ENCODE measurements around the gene EFNA1. TPM values are rescaled to one million over a fixed set of nuclear protein-coding genes. Genes with fewer than 3 reads are reported as not detected.

The EFNA1 gene
- total RNA-seq, 1 experiment from 2014 or later = 34.5 TPM

- DNase-seq (ENCODE audit: low read depth) = no peak
Observed at GRCh38 chr1:155174324-155175280, 46.9 kb downstream of the EFNA1 start.

- no peak for DNase-seq (ENCODE audit: low read depth)
Observed at GRCh38 chr1:155175281-155175926, 47.7 kb downstream of the EFNA1 start.

GRCh38 chr1:155175927-155176371 lies 48.3 kb downstream of the EFNA1 start:
- no peak for DNase-seq (ENCODE audit: low read depth)

- DNase-seq (ENCODE audit: low read depth) = peak; percentile 74
Observed at GRCh38 chr1:155176544-155177071, 48.9 kb downstream of the EFNA1 start.

- peak; percentile 2 for DNase-seq (ENCODE audit: low read depth)
Observed at GRCh38 chr1:155177192-155177917, 49.7 kb downstream of the EFNA1 start.

GRCh38 chr1:155177918-155178281 lies 50.2 kb downstream of the EFNA1 start:
- DNase-seq (ENCODE audit: low read depth) = no peak

GRCh38 chr1:155178441-155179111 lies 50.9 kb downstream of the EFNA1 start:
- DNase-seq (ENCODE audit: low read depth) = peak; percentile 2

GRCh38 chr1:155179112-155180031 lies 51.7 kb downstream of the EFNA1 start:
- no peak for DNase-seq (ENCODE audit: low read depth)

GRCh38 chr1:155181371-155182051 lies 53.8 kb downstream of the EFNA1 start:
- DNase-seq (ENCODE audit: low read depth) = no peak

GRCh38 chr1:155182052-155182550 lies 54.4 kb downstream of the EFNA1 start:
- DNase-seq (ENCODE audit: low read depth) = no peak

GRCh38 chr1:155183775-155184221 lies 56.1 kb downstream of the EFNA1 start:
- DNase-seq (ENCODE audit: low read depth) = no peak

GRCh38 chr1:155184351-155184811 lies 56.7 kb downstream of the EFNA1 start:
- peak; percentile 2 for DNase-seq (ENCODE audit: low read depth)

Other genes starting within 250 kb of the EFNA1 start
- 3.8 and 5.7 TPM in 2 replicates for gene PMVK, start 191.2 kb upstream of the EFNA1 start, total RNA-seq (2014; rRNA removed; shearing (Covaris generic))
- gene PBXIP1, start 171.8 kb upstream of the EFNA1 start, total RNA-seq (2014; rRNA removed; shearing (Covaris generic)) = 10.5 and 10.9 TPM in 2 replicates
- 21.8 and 24.3 TPM in 2 replicates for gene PYGO2, start 166.1 kb upstream of the EFNA1 start, total RNA-seq (2014; rRNA removed; shearing (Covaris generic))
- gene SHC1, start 157.1 kb upstream of the EFNA1 start, total RNA-seq (2014; rRNA removed; shearing (Covaris generic)) = 112 and 126 TPM in 2 replicates
- gene CKS1B, start 153.2 kb upstream of the EFNA1 start, total RNA-seq (2014; rRNA removed; shearing (Covaris generic)) = 362 and 379 TPM in 2 replicates
- gene FLAD1, start 144.5 kb upstream of the EFNA1 start, total RNA-seq (2014; rRNA removed; shearing (Covaris generic)) = 48.1 and 51.2 TPM in 2 replicates
- gene LENEP, start 134.3 kb upstream of the EFNA1 start, total RNA-seq (2014; rRNA removed; shearing (Covaris generic)) = not detected in 2 replicates
- 11.7 and 14.8 TPM in 2 replicates for gene ZBTB7B, start 125.1 kb upstream of the EFNA1 start, total RNA-seq (2014; rRNA removed; shearing (Covaris generic))
- not detected in 2 replicates for gene DCST2, start 94.1 kb upstream of the EFNA1 start, total RNA-seq (2014; rRNA removed; shearing (Covaris generic))
- gene DCST1, start 94.1 kb upstream of the EFNA1 start, total RNA-seq (2014; rRNA removed; shearing (Covaris generic)) = not detected in 2 replicates
- 44.5 and 46.2 TPM in 2 replicates for gene ADAM15, start 76.6 kb upstream of the EFNA1 start, total RNA-seq (2014; rRNA removed; shearing (Covaris generic))
- 10.6 and 16.7 TPM in 2 replicates for gene EFNA4, start 64.1 kb upstream of the EFNA1 start, total RNA-seq (2014; rRNA removed; shearing (Covaris generic))
- 1.1 and 2.4 TPM in 2 replicates for gene EFNA3, start 49.0 kb upstream of the EFNA1 start, total RNA-seq (2014; rRNA removed; shearing (Covaris generic))
- gene SLC50A1, start 8.0 kb downstream of the EFNA1 start, total RNA-seq (2014; rRNA removed; shearing (Covaris generic)) = 14.9 and 28.7 TPM in 2 replicates
- 5.0 and 66.4 TPM in 2 replicates for gene DPM3, start 12.7 kb downstream of the EFNA1 start, total RNA-seq (2014; rRNA removed; shearing (Covaris generic))
- 123 and 131 TPM in 2 replicates for gene KRTCAP2, start 45.4 kb downstream of the EFNA1 start, total RNA-seq (2014; rRNA removed; shearing (Covaris generic))
- gene TRIM46, start 46.0 kb downstream of the EFNA1 start, total RNA-seq (2014; rRNA removed; shearing (Covaris generic)) = 0.63 and 1.9 TPM in 2 replicates
- gene THBS3, start 80.0 kb downstream of the EFNA1 start, total RNA-seq (2014; rRNA removed; shearing (Covaris generic)) = 2.9 and 3.2 TPM in 2 replicates
- 81.3 and 96.7 TPM in 2 replicates for gene MTX1, start 80.8 kb downstream of the EFNA1 start, total RNA-seq (2014; rRNA removed; shearing (Covaris generic))
- gene ENTREP3, start 127.6 kb downstream of the EFNA1 start, total RNA-seq (2014; rRNA removed; shearing (Covaris generic)) = 1.6 and 2.7 TPM in 2 replicates
- 42.1 and 43.4 TPM in 2 replicates for gene SCAMP3, start 134.5 kb downstream of the EFNA1 start, total RNA-seq (2014; rRNA removed; shearing (Covaris generic))
- gene CLK2, start 145.6 kb downstream of the EFNA1 start, total RNA-seq (2014; rRNA removed; shearing (Covaris generic)) = 11.5 and 15.1 TPM in 2 replicates
- 0.11 and 0.65 TPM in 2 replicates for gene HCN3, start 149.6 kb downstream of the EFNA1 start, total RNA-seq (2014; rRNA removed; shearing (Covaris generic))
- gene PKLR, start 173.6 kb downstream of the EFNA1 start, total RNA-seq (2014; rRNA removed; shearing (Covaris generic)) = not detected in 2 replicates
- 219 and 227 TPM in 2 replicates for gene FDPS, start 181.0 kb downstream of the EFNA1 start, total RNA-seq (2014; rRNA removed; shearing (Covaris generic))
- 17.1 and 18.6 TPM in 2 replicates for gene RUSC1, start 193.0 kb downstream of the EFNA1 start, total RNA-seq (2014; rRNA removed; shearing (Covaris generic))